K562 (cell line): ENCODE data around the gene QSOX2. TPM values are rescaled to one million over a fixed set of nuclear protein-coding genes. Genes with fewer than 3 reads are reported as not detected.

ENCODE experiments used
- ATAC-seq: fragments of 200-7000 bp; cut with Tn5 transposase; 3 replicates; pipeline ENCODE4 v1.9.1; 2020; ENCODE audit warnings: moderate library complexity
- BruUV-seq: library from RNA; stranded (reverse); fragments of 400-500 nt; replicated peaks from 2 replicates; lab custom pipeline; 2021; lab: Mats Ljungman, UMichigan
- CTCF ChIA-PET: fragments of 300-600 bp; formaldehyde crosslinking; extraction: SDS; loops from one replicate; lab custom pipeline; 2021; ENCODE audit warnings: low intra/inter-chr PET ratio; lab: Yijun Ruan, JAX
- POLR2A ChIA-PET: fragments of 300-600, 350-650 bp; sonication (Branson Sonifier 250); formaldehyde crosslinking; extraction: SDS; loops from one replicate; lab custom pipeline; 2021; ENCODE audit warnings: antibody characterized with exemption, inconsistent platforms; lab: Yijun Ruan, JAX
- DNase-seq, 4 experiments: peaks; one replicate each; pipeline versions ENCODE4 v3.0.0 to v3.0.0-alpha.2; 2011 to 2018; ENCODE audit warnings: low spot score in 3 of 4, mixed read lengths in 3 of 4; ENCODE audit errors: extremely low read depth in 1 of 4
- FAIRE-seq: peaks from 2 replicates; lab custom pipeline; 2011; peaks lifted over from hg19 to GRCh38; lab: Jason Lieb, UNC
- H2AFZ ChIP-seq: 2 replicates; pipeline ENCODE4 v1.6.0; 2011; ENCODE audit warnings: low read depth, low read length, control low read depth, inconsistent platforms
- H3K27ac ChIP-seq: fragments of 200-600 bp; 3 replicates; pipeline ENCODE4 v1.8.0; 2011; ENCODE audit warnings: low read depth, mild to moderate bottlenecking, control low read depth, inconsistent platforms, low read length, moderate library complexity, mixed read lengths; ENCODE audit errors: extremely low read depth
- H3K27me3 ChIP-seq, 2 experiments: fragments of 300-600 bp in 1 of 2; 2 replicates in 1 of 2; 3 replicates in 1 of 2; pipeline versions ENCODE4 v1.6.0 to v1.8.0; 2011; ENCODE audit warnings: inconsistent platforms in 2 of 2, low read length in 2 of 2, mild to moderate bottlenecking in 1 of 2, mixed read lengths in 1 of 2, moderate library complexity in 1 of 2; ENCODE audit not compliant: control insufficient read depth in 2 of 2, insufficient read depth in 2 of 2
- H3K36me3 ChIP-seq: fragments of 300-600 bp; 3 replicates; pipeline ENCODE4 v1.8.0; 2011; ENCODE audit warnings: mild to moderate bottlenecking, low read length, inconsistent platforms; ENCODE audit not compliant: control insufficient read depth, insufficient read depth
- H3K4me1 ChIP-seq, 2 experiments: fragments of 200-600 bp in 1 of 2; replicated peaks in 1 of 2; 2 replicates in 1 of 2; 3 replicates in 1 of 2; pipeline versions ENCODE4 v1.5.1 to v1.8.0; 2011; ENCODE audit warnings: inconsistent platforms in 2 of 2, low read length in 2 of 2, mild to moderate bottlenecking in 1 of 2, mixed read lengths in 1 of 2, moderate library complexity in 1 of 2; ENCODE audit not compliant: control insufficient read depth in 2 of 2, insufficient read depth in 2 of 2
- H3K4me2 ChIP-seq: 2 replicates; pipeline ENCODE4 v1.6.1; 2011; ENCODE audit warnings: low read length, control low read depth, inconsistent platforms, mixed read lengths; ENCODE audit not compliant: insufficient read depth
- H3K4me3 ChIP-seq: fragments of 200-600 bp; sonication (generic), shearing (Covaris generic); 2 replicates; pipeline ENCODE4 v1.5.1; 2016; ENCODE audit warnings: control low read depth, inconsistent platforms
- H3K79me2 ChIP-seq: fragments of 200-600 bp; 3 replicates; pipeline ENCODE4 v1.8.0; 2011; ENCODE audit warnings: low read length, inconsistent platforms; ENCODE audit not compliant: control insufficient read depth, insufficient read depth
- H3K9ac ChIP-seq, 2 experiments: 2 replicates each; pipeline versions ENCODE4 v1.6.0 to v1.6.1; 2011; ENCODE audit warnings: low read depth in 2 of 2, low read length in 2 of 2, control low read depth in 1 of 2, inconsistent platforms in 1 of 2, mild to moderate bottlenecking in 1 of 2, mixed read lengths in 1 of 2; ENCODE audit not compliant: insufficient read depth in 1 of 2
- H3K9me1 ChIP-seq: one replicate; pipeline ENCODE4 v1.6.0; 2011; ENCODE audit warnings: inconsistent platforms, mild to moderate bottlenecking, low read length, moderate library complexity; ENCODE audit not compliant: control insufficient read depth, insufficient read depth
- H3K9me3 ChIP-seq: replicated peaks from 2 replicates; pipeline ENCODE4 v1.5.1; 2011; ENCODE audit warnings: low read depth, low read length, inconsistent platforms; ENCODE audit not compliant: control insufficient read depth, insufficient read depth
- H4K20me1 ChIP-seq: replicated peaks from 2 replicates; pipeline ENCODE4 v1.6.1; 2011; ENCODE audit warnings: low read length, inconsistent platforms, mixed read lengths; ENCODE audit not compliant: control insufficient read depth, insufficient read depth
- ATF1 ChIP-seq, 2 experiments: fragments of 450-650 bp in 1 of 2; IDR thresholded peaks; 2 replicates each; pipeline ENCODE4 v1.6.1; 2016; ENCODE audit warnings: missing compliant biosample characterization in 1 of 2, missing genetic modification characterization in 1 of 2
- BHLHE40 ChIP-seq: IDR thresholded peaks from 2 replicates; pipeline ENCODE4 v1.6.1; 2011; ENCODE audit warnings: low read length, improper control_type of control experiment
- CBFA2T3 ChIP-seq: fragments of 450-650 bp; IDR thresholded peaks from 2 replicates; pipeline ENCODE4 v1.6.1; 2017
- CXXC5 ChIP-seq: fragments of 250-450 bp; sonication (Bioruptor Pico); IDR thresholded peaks from 2 replicates; pipeline ENCODE4 v1.8.0; 2022; ENCODE audit warnings: inconsistent platforms, mild to moderate bottlenecking, moderate library complexity
- E2F8 ChIP-seq: fragments of 450-650 bp; IDR thresholded peaks from 2 replicates; pipeline ENCODE4 v1.7.1; 2018; ENCODE audit warnings: mild to moderate bottlenecking, low read depth; ENCODE audit not compliant: partially characterized antibody
- FOSL1 ChIP-seq: fragments of 200-800 bp; sonication (Bioruptor generic); conservative IDR thresholded peaks from 2 replicates; pipeline ENCODE4 v1.6.1; 2016; ENCODE audit warnings: missing genetic modification characterization, missing compliant biosample characterization
- JUND ChIP-seq, 2 experiments: IDR thresholded peaks; 2 replicates in 1 of 2; 3 replicates in 1 of 2; pipeline ENCODE4 v1.6.1; 2011; ENCODE audit warnings: borderline replicate concordance in 2 of 2, low read depth in 2 of 2, low read length in 2 of 2, improper control_type of control experiment in 1 of 2, missing biosample characterization in 1 of 2, missing genetic modification characterization in 1 of 2, missing genetic modification reagents in 1 of 2
- MAZ ChIP-seq, 2 experiments: fragments of 450-650 bp in 1 of 2; sonication (generic) in 1 of 2; formaldehyde crosslinking; IDR thresholded peaks in 1 of 2; conservative IDR thresholded peaks in 1 of 2; 2 replicates each; pipeline versions ENCODE4 v1.4.0 to v1.5.0; 2020; ENCODE audit warnings: mild to moderate bottlenecking in 1 of 2, missing genetic modification reagents in 1 of 2
- MTA3 ChIP-seq: fragments of 450-650 bp; formaldehyde crosslinking; IDR thresholded peaks from 2 replicates; pipeline ENCODE4 v1.6.1; 2017; ENCODE audit warnings: mild to moderate bottlenecking, borderline replicate concordance
- NFATC3 ChIP-seq: fragments of 450-650 bp; IDR thresholded peaks from 2 replicates; pipeline ENCODE4 v1.6.1; 2017; ENCODE audit warnings: mild to moderate bottlenecking
- TAL1 ChIP-seq: fragments of 450-650 bp; IDR thresholded peaks from 2 replicates; pipeline ENCODE4 v1.6.1; 2016; ENCODE audit warnings: mild to moderate bottlenecking
- TCF3 ChIP-seq: sonication (generic); formaldehyde crosslinking; IDR thresholded peaks from 2 replicates; pipeline ENCODE4 v1.4.0; 2020; ENCODE audit warnings: mild to moderate bottlenecking, missing genetic modification reagents
- TCF7 ChIP-seq: sonication (generic); IDR thresholded peaks from 2 replicates; pipeline ENCODE4 v1.6.1; 2016; ENCODE audit warnings: antibody characterized with exemption, borderline replicate concordance
- TEAD4 ChIP-seq, 2 experiments: sonication (generic) in 1 of 2; formaldehyde crosslinking in 1 of 2; IDR thresholded peaks; 2 replicates each; pipeline versions ENCODE4 v1.6.1 to v1.8.0; 2012 to 2022; ENCODE audit warnings: borderline replicate concordance in 1 of 2, inconsistent platforms in 1 of 2, low read length in 1 of 2, mild to moderate bottlenecking in 1 of 2, missing genetic modification reagents in 1 of 2
- ZBTB1 ChIP-seq: sonication (generic); formaldehyde crosslinking; IDR thresholded peaks from 2 replicates; pipeline ENCODE4 v1.8.1; 2023; ENCODE audit warnings: missing genetic modification reagents, low read depth, mild to moderate bottlenecking, borderline replicate concordance
- ZBTB26 ChIP-seq: fragments of 450-650 bp; formaldehyde crosslinking; IDR thresholded peaks from 2 replicates; pipeline ENCODE4 v1.4.0; 2022; ENCODE audit warnings: missing genetic modification characterization
- ZEB2 ChIP-seq: fragments of 450-650 bp; IDR thresholded peaks from 2 replicates; pipeline ENCODE4 v1.6.1; 2016
- WGBS: fragments of 100-300 bp; shearing (Covaris generic); methylation state at CpG from one replicate; pipeline ENCODE4 v1.1.6; 2016; ENCODE audit warnings: low coverage, mixed read lengths; ENCODE audit not compliant: insufficient coverage; ENCODE audit errors: missing lambda C conversion rate; 5-methylcytosine and 5-hydroxymethylcytosine counted together
- in situ Hi-C: fragments of 300-500 bp; cut with MboI; formaldehyde crosslinking; loops from 4 replicates; pipeline ENCODE4 v1.15.0; 2018; ENCODE audit warnings: inconsistent platforms, mixed read lengths
- intact Hi-C: fragments of 100-400 bp; cut with micrococcal nuclease; formaldehyde crosslinking; loops from 2 replicates; pipeline ENCODE4 v1.14.2; 2022
- polyA plus RNA-seq, 8 experiments: library from polyadenylated mRNA; depleted of rRNA in 4 of 8; stranded (reverse) in 5 of 8; unstranded in 3 of 8; fragments of >200 nt; fragmentation: Nextera tagmentation in 2 of 8; fragmentation: Illumina TruSeq in 1 of 8; extraction: Ambion mirVana in 2 of 8; extraction: Trizol in 1 of 8; gene quantifications; 2 replicates each; pipeline versions ENCODE4 v1.2.1 to v1.2.3, GENCODE V29; 2011 to 2014; ENCODE audit warnings: inconsistent platforms in 1 of 8, missing spikeins in 1 of 8
- total RNA-seq, 7 experiments: library from RNA; depleted of rRNA in 6 of 7; stranded (reverse); fragments of >200 nt in 6 of 7; fragmentation: Illumina TruSeq in 2 of 7; extraction: Trizol in 2 of 7; gene quantifications; 2 replicates each; pipeline versions ENCODE4 v1.2.1 to v1.2.3, GENCODE V29; 2011 to 2021; ENCODE audit warnings: low replicate concordance in 1 of 7

The QSOX2 gene
- total and polyA plus RNA-seq, 9 of the 15 experiments (the other 6 are each of a cell fraction or from before 2014, with no cell fraction given) = 0.51 to 23.7 (median 12.7) TPM

GRCh38 chr9:136220017-136220729, 25.4 kb downstream of the QSOX2 start:
- in situ Hi-C loops = no loop called here
- Histone ChIP-seq H2AFZ (no peak overlapping the region), H3K9me1 (peaks cover 3% of the 10 kb centered on the region), H4K20me1 (peaks cover 5% of the 10 kb centered on the region), H3K79me2 (0 out of 3 replicates have a peak, but pooled peaks cover 10% of the 10 kb centered on the region), H3K9me3 (no peaks in the 10 kb centered on the region), H3K4me1 (peaks cover 14 to 49% of the 10 kb centered on the region in 2 experiments; a peak in 4 of 5 replicates), H3K27ac (peak overlapping the region; percentile 60; the same call in 2 of the 3 replicates), H3K4me2 (no peak overlapping the region; the same call in 1 of the 2 replicates), H3K4me3 (no peak overlapping the region), H3K36me3 (peaks cover 83% of the 10 kb centered on the region), H3K27me3 (no peaks in the 10 kb centered on the region), H3K9ac (peak overlapping the region; percentile 34 to 81; a peak in 3 of 4 replicates)
- peak; percentile 96 for FAIRE-seq
- BruUV-seq = no TSS peak
- POLR2A ChIA-PET = interaction anchor here (0.8 to 1.6 kb wide), 3 partner anchors 10 to 19 kb away, joined by 3 to 6 read pairs (median 4); no protein-coding TSS in a partner anchor
- WGBS = 20% methylated on average over 15 of the region's 15 CpGs
- intact Hi-C loops = no loop called here
- ATAC-seq = peak; percentile 96
- DNase-seq = peak in 3 of 4 experiments; percentile 42 to 83 (median 75)
- CTCF ChIA-PET = no interaction called here
- TF ChIP-seq TCF3 (CRISPR knock-in tag) (peak; percentile 24; the same call in 1 of the 2 replicates), NFATC3 (no peak), JUND (IDR thresholded peaks at IDR 0.05; ENCODE audit: borderline replicate concordance, low read depth, low read length) (peak; percentile 97), JUND (tag; IDR thresholded peaks at IDR 0.05; ENCODE audit: borderline replicate concordance, low read depth, low read length) (peak; percentile 89; the same call in 2 of the 3 replicates), FOSL1 (peak; percentile 95), ZBTB26 (CRISPR knock-in tag) (no peak), MAZ (CRISPR knock-in tag; conservative IDR thresholded peaks at IDR 0.05 in 1 of 2, IDR thresholded peaks at IDR 0.05 in 1 of 2) (peak in 1 of 2 experiments; percentile 58; a peak in 2 of 4 replicates), MTA3 (peak; percentile 56; the same call in 1 of the 2 replicates), E2F8 (no peak), CXXC5 (peak; percentile 81), TCF7 (no peak), CBFA2T3 (0 out of 2 replicates have a peak, but pooled peaks have one; percentile 4), ZEB2 (peak; percentile 32; the same call in 1 of the 2 replicates), TAL1 (no peak), ZBTB1 (CRISPR knock-in tag) (peak; percentile 94), ATF1 (CRISPR knock-in tag; IDR thresholded peaks at IDR 0.05) (no peak), ATF1 (tag; IDR thresholded peaks at IDR 0.05) (peak; percentile 33; the same call in 1 of the 2 replicates), TEAD4 (IDR thresholded peaks at IDR 0.05; ENCODE audit: low read length) (peak; percentile 44), TEAD4 (CRISPR knock-in tag; IDR thresholded peaks at IDR 0.05; ENCODE audit: borderline replicate concordance) (no peak), BHLHE40 (peak; percentile 85)
